ENCODE measurements around the gene POLRMT.

DNA sequence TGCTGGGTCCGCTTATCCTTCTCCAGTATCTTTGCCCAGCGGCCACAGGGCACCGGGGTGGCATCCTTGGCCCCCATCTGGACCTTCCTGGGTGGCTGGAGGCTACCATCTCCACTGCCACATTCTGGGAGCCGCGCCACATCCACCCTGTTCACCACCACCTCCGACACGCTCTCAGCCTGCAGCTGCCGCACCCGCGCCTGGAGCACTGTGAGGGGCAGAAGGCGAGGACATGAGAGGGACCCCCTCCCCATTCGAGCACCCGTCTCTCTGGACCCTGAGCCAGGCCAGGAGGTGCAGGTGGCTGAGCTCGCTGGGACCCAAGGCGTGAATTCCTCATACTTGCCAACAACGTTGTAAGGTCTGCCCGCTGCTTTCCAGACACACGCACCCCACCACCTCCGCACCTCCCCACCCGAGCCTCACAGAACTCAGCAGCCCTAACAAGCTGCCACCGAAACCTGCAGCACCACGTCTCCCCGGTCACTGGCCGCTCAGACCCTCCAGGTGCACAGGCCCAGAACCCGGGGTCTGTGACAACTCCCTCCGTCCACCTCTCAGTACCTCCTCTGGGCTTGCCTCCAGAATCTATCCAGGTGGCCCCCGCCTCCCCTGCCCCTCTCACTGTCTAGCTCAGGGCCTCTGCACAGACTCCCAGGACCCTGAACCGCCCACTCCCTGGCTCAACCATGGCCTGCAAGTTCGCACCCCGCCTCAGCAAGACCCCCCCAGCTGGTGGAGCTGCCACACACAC is 3.2 kb downstream of the POLRMT start:
- TF ChIP-seq, protein P1, sequence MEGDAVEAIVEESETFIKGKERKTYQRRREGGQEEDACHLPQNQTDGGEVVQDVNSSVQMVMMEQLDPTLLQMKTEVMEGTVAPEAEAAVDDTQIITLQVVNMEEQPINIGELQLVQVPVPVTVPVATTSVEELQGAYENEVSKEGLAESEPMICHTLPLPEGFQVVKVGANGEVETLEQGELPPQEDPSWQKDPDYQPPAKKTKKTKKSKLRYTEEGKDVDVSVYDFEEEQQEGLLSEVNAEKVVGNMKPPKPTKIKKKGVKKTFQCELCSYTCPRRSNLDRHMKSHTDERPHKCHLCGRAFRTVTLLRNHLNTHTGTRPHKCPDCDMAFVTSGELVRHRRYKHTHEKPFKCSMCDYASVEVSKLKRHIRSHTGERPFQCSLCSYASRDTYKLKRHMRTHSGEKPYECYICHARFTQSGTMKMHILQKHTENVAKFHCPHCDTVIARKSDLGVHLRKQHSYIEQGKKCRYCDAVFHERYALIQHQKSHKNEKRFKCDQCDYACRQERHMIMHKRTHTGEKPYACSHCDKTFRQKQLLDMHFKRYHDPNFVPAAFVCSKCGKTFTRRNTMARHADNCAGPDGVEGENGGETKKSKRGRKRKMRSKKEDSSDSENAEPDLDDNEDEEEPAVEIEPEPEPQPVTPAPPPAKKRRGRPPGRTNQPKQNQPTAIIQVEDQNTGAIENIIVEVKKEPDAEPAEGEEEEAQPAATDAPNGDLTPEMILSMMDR (IDR thresholded peaks at IDR 0.05), result no peak
- TF ChIP-seq EZH2phosphoT487 (IDR thresholded peaks at IDR 0.05), result no peak

All from neural progenitor cell (in vitro differentiated cells).